LNCAP (cell line): Measurements from ENCODE around the gene NTRK3.

Experiments used
- TF ChIP-seq, protein P1 (sequence below): fragments of 450-650 bp; IDR thresholded peaks from 2 replicates; pipeline ENCODE4 v1.5.1; 2017; ENCODE audit warnings: mild to moderate bottlenecking

NTRK3 gene

DNA sequence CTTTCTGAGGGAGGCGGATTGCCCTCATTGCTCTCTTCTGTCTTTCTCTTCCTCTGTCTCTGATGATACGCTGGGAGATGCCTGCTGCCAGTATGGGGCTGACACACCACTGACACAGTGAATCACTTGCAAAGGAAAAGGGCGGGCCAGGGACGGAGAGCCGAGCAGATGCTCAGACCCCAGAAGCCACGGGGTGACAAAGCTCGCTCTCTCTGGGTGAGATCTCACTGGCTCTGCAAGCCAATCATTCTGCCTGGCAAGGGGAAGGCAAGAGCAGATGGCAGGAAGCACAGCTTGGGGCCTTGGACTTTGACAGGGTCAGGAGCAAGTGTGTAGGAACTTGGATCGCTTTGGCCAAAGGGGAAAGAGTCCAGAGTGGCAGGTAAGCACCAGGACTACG, 198.7 kb downstream of the NTRK3 start:
- TF ChIP-seq, protein P1, sequence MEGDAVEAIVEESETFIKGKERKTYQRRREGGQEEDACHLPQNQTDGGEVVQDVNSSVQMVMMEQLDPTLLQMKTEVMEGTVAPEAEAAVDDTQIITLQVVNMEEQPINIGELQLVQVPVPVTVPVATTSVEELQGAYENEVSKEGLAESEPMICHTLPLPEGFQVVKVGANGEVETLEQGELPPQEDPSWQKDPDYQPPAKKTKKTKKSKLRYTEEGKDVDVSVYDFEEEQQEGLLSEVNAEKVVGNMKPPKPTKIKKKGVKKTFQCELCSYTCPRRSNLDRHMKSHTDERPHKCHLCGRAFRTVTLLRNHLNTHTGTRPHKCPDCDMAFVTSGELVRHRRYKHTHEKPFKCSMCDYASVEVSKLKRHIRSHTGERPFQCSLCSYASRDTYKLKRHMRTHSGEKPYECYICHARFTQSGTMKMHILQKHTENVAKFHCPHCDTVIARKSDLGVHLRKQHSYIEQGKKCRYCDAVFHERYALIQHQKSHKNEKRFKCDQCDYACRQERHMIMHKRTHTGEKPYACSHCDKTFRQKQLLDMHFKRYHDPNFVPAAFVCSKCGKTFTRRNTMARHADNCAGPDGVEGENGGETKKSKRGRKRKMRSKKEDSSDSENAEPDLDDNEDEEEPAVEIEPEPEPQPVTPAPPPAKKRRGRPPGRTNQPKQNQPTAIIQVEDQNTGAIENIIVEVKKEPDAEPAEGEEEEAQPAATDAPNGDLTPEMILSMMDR: no peak

DNA sequence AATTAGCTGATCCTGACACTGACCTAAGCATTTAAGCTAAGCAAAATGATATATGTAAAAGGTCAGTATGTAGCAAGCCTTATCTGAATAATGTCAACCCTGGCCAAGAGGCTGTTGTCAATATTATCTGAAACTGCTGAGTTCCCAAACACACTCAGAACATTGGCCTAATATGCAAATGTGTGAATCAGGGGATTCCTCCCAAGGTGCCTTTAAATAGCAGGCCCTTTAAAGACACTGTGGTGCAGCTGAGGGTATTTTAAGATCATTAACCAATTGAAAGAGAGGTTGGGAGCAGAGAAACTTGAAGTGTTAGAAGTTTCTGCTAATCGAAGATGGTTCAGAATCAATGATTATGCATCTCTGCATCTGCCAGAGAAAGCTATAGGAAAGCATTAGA, 207.0 kb downstream of the NTRK3 start:
- TF ChIP-seq, protein P1: no peak

DNA sequence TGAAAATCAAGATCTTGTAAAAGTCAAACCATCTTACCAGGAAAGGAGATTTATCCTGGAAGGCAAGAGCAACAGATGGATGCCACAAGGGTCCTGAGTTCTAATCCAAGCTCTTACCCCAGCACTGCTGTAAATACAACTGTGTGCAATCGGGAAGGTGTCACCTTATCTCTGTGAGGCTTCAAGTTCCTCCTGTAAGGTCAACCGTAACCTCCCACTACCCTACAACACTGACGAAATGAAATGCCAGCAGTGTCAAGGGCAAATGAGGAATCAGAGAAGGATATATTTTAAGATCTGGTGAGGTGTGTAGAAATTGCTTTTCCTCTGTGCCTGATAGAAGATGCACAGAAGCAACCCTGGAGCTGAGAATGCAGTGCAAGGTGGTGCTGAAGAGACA, 207.8 kb downstream of the NTRK3 start:
- TF ChIP-seq, protein P1: no peak

DNA sequence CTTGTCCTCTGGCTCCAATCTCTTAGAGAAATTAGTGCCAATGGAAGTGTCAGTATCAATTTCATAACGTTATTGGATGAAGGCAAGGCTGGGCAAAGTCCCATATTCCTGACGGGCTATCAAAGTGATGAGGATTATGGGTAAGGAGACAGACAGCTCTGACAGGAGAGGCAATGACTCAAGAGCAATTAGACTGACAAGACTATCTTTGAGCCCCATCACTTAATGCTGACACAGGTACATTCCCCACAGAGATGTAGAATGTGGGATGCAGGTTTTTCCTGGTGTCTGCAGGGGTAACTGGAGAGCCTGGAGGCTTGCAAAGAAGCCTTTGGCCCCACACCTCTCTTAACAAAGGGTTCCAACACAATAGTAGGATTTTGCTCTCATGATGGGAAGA, 208.3 kb downstream of the NTRK3 start:
- TF ChIP-seq, protein P1: no peak

DNA sequence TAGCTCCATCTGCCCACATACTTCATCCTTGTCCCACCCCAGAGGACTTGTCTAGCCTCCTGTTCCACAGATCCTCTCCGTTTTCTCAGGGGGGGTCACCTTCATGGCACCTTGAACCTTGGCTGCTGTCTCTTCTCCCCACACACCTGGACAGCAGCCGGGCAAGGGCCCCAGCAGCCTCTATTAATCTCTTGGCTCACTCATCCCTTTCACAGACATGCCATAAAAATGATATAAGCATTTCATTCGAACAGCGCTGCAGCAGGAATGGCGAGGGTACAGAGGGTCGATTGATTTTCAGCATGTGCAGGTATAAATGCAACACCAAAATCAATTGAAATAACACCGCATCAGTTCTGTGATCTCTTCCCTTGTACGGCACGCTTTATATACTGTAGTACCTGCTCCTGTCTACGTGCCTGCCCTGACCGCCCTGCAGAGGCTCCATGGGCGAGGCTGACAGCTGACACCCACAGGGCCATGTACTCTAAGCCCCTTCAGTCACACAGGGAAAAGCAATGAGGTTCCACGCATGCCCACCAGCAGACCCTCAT, 209.9 kb downstream of the NTRK3 start:
- TF ChIP-seq, protein P1: no peak

DNA sequence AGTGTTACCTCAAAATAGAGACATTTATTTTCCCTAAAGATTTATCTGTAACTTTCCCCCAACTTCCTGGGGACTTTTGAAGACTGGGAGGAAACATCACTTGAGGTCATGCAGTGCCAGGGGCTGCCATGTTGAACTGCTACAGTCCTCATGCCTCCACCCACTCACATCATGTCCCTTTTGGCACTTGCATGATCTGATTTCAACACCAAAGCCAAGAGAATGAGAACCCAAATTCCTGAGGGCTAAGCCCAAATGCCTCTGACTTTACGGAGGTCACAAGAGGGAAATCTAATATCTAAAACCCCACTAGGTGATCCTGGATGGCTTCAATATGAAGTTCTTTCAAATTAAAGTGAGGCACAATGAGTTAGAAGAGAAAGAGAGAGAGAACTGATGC, 213.1 kb downstream of the NTRK3 start:
- TF ChIP-seq, protein P1: no peak

DNA sequence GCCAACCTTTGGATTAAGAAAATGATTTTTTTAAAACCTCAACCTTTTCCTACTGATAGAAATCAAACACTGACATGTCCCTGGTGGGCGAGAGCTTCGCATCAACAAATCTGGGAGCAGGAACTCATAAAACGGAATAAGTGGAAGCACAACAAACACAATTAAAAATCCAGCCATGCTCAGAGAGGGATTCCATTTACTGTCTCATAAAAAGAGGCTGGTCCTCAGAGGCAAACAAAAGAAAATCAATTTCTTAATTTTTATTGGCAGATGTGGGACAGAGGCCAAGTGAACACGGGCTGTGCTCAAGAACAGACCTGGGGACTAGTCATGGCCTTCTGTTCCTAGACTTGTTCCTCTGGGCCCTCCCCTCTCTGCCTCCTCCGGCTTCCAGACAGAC, 214.5 kb downstream of the NTRK3 start:
- TF ChIP-seq, protein P1: no peak

DNA sequence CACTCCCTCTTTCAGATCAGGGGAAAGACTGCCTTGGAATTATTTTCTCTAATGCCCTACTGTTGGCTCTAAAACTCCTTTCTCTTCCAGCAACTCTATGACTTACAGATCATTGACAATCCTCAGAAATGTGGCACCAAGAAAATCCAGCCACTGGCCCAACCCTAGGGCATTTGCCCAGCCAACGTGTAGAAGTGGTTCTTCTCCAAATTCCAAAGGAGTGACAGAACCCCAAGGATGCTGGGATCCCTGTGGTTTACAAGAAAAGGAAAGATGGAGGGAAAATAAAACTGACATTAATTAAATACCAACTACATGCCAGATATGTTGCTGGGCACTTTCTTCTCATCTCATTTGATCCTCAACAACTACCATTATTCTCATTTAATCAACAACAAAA, 216.0 kb downstream of the NTRK3 start:
- TF ChIP-seq, protein P1: no peak
